PC-9 (cell line): ENCODE results near the gene SOX5. TPM values are rescaled to one million over a fixed set of nuclear protein-coding genes. Genes with fewer than 3 reads are reported as not detected.

Experiments
- BruUV-seq: library from RNA; stranded (reverse); fragments of 400-500 nt; replicated peaks from 2 replicates; lab custom pipeline; 2021; lab: Mats Ljungman, UMichigan
- CTCF ChIA-PET: fragments of 300-600 bp; sonication (Branson Sonifier 250); formaldehyde crosslinking; loops from one replicate; lab custom pipeline; 2022; ENCODE audit warnings: antibody characterized with exemption; lab: Charles Lee
- POLR2A ChIA-PET: fragments of 300-600 bp; sonication (Branson Sonifier 250); formaldehyde crosslinking; loops from one replicate; lab custom pipeline; 2022; ENCODE audit warnings: antibody characterized with exemption; ENCODE audit not compliant: unreplicated experiment; lab: Charles Lee
- DNase-seq, 2 experiments: peaks; one replicate each; pipeline versions ENCODE4 v3.0.0 to v3.0.0-alpha.2; 2015 to 2022; ENCODE audit warnings: mixed read lengths in 1 of 2
- H2AFZ ChIP-seq: fragments of 200-600 bp; sonication (generic); 2 replicates; pipeline ENCODE4 v1.8.1; 2017; ENCODE audit warnings: antibody characterized with exemption
- H3F3A ChIP-seq: fragments of 200-600 bp; sonication (generic); 2 replicates; pipeline ENCODE4 v1.8.1; 2017; ENCODE audit warnings: antibody characterized with exemption, mild to moderate bottlenecking, low read depth; ENCODE audit not compliant: insufficient read depth
- H3K27ac ChIP-seq: fragments of 200-600 bp; sonication (generic); 2 replicates; pipeline ENCODE4 v1.6.1; 2016; ENCODE audit warnings: mixed run types
- H3K27me3 ChIP-seq: fragments of 200-600 bp; sonication (generic); 2 replicates; pipeline ENCODE4 v1.6.1; 2016; ENCODE audit warnings: low read depth, mixed run types; ENCODE audit not compliant: insufficient read depth
- H3K36me3 ChIP-seq: fragments of 200-600 bp; sonication (generic); 2 replicates; pipeline ENCODE4 v1.6.1; 2016; ENCODE audit warnings: low read depth, mixed run types
- H3K4me1 ChIP-seq: fragments of 200-600 bp; sonication (generic); replicated peaks from 2 replicates; pipeline ENCODE4 v1.6.1; 2016; ENCODE audit warnings: mixed run types; ENCODE audit not compliant: insufficient read depth
- H3K4me2 ChIP-seq: fragments of 200-600 bp; sonication (generic); 2 replicates; pipeline ENCODE4 v1.6.1; 2017; ENCODE audit warnings: mixed run types
- H3K4me3 ChIP-seq: fragments of 200-600 bp; sonication (generic); 2 replicates; pipeline ENCODE4 v1.6.1; 2016; ENCODE audit warnings: mixed run types
- H3K79me2 ChIP-seq: fragments of 200-600 bp; sonication (generic); 2 replicates; pipeline ENCODE4 v1.6.1; 2017; ENCODE audit warnings: low read depth, mixed run types
- H3K9me2 ChIP-seq: fragments of 200-600 bp; sonication (generic); 2 replicates; pipeline ENCODE4 v1.8.1; 2017; ENCODE audit warnings: mild to moderate bottlenecking; ENCODE audit not compliant: insufficient read depth
- H3K9me3 ChIP-seq: fragments of 200-600 bp; sonication (generic); 2 replicates; pipeline ENCODE4 v1.8.1; 2016; ENCODE audit warnings: low read depth; ENCODE audit not compliant: insufficient read depth
- H4K20me1 ChIP-seq: fragments of 200-600 bp; sonication (generic); 2 replicates; pipeline ENCODE4 v1.8.1; 2017; ENCODE audit not compliant: insufficient read depth
- EZH2 ChIP-seq: fragments of 200-600 bp; sonication (generic); IDR thresholded peaks from 2 replicates; pipeline ENCODE4 v1.8.0; 2017; ENCODE audit warnings: antibody characterized with exemption, low read depth
- intact Hi-C: fragments of 100-400 bp; cut with micrococcal nuclease; formaldehyde crosslinking; loops from one replicate; pipeline ENCODE4 v1.10.0; 2022; ENCODE audit not compliant: unreplicated experiment
- total RNA-seq: library from RNA; stranded (reverse); gene quantifications from 2 replicates; pipeline ENCODE4 v1.2.3, GENCODE V29; 2021
- TF ChIP-seq, protein P1 (sequence below): fragments of 200-600 bp; sonication (generic); conservative IDR thresholded peaks from 2 replicates; pipeline ENCODE4 v1.6.1; 2017; ENCODE audit warnings: mixed run types, antibody characterized with exemption, mild to moderate bottlenecking, moderate library complexity

The SOX5 gene
- total RNA-seq, 1 experiment from 2014 or later: not detected

DNA sequence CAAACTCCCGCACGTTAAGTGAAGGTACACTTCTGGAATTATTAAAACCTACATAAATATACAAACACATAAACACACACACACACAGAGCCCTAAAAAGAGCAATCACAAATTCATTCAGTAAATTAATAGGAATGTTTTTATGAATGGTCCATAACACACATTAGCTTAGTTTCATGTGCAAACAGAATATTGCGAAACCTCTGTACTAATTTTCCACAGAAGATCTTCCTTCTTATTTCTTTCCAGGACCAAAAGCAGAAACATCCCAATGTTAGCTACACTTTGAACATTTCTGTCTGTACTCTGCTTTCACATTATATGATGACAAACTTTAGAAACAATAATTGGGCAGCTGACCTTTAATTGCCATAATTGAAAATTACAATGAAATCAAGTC, 101.6 kb downstream of the SOX5 start:
- CTCF ChIA-PET: no interaction called here
- H3K4me2 ChIP-seq: no peak overlapping the region
- H4K20me1 ChIP-seq: no peaks in the 10 kb centered on the region
- DNase-seq: no peak
- H3K36me3 ChIP-seq: no peaks in the 10 kb centered on the region
- H3K9me2 ChIP-seq: no peaks in the 10 kb centered on the region
- TF ChIP-seq EZH2: no peak
- TF ChIP-seq, protein P1, sequence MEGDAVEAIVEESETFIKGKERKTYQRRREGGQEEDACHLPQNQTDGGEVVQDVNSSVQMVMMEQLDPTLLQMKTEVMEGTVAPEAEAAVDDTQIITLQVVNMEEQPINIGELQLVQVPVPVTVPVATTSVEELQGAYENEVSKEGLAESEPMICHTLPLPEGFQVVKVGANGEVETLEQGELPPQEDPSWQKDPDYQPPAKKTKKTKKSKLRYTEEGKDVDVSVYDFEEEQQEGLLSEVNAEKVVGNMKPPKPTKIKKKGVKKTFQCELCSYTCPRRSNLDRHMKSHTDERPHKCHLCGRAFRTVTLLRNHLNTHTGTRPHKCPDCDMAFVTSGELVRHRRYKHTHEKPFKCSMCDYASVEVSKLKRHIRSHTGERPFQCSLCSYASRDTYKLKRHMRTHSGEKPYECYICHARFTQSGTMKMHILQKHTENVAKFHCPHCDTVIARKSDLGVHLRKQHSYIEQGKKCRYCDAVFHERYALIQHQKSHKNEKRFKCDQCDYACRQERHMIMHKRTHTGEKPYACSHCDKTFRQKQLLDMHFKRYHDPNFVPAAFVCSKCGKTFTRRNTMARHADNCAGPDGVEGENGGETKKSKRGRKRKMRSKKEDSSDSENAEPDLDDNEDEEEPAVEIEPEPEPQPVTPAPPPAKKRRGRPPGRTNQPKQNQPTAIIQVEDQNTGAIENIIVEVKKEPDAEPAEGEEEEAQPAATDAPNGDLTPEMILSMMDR: no peak
- no peaks in the 10 kb centered on the region for H3K9me3 ChIP-seq
- no TSS peak for BruUV-seq
- no peaks in the 10 kb centered on the region for H3F3A ChIP-seq
- H3K27ac ChIP-seq: no peak overlapping the region
- H2AFZ ChIP-seq: no peak overlapping the region
- H3K4me1 ChIP-seq: no peaks in the 10 kb centered on the region
- intact Hi-C loops: no loop called here
- no peaks in the 10 kb centered on the region for H3K27me3 ChIP-seq
- POLR2A ChIA-PET: no interaction called here
- no peaks in the 10 kb centered on the region for H3K79me2 ChIP-seq
- no peak overlapping the region for H3K4me3 ChIP-seq

DNA sequence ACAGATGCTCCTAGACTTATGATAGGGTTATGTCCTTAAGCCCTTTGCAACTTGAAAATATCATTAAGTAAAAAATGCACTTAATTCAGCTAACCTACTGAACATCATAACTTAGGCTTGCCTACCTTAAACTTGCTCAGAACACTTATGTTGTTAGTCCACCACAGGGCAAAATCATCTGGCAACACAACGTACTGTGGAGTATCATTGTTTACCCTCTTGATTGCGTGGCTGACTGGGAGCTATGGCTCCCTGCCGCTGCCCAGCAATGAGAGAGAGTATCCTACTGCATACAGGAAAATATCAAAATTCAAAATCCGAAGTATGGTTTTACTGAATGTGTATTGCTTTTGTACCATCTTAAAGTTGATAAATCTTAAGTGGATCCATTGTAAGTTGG, 105.5 kb downstream of the SOX5 start:
- H3K36me3 ChIP-seq: no peaks in the 10 kb centered on the region
- H3K27ac ChIP-seq: no peak overlapping the region
- no peak overlapping the region for H3K4me3 ChIP-seq
- no peaks in the 10 kb centered on the region for H3K4me1 ChIP-seq
- TF ChIP-seq, protein P1: no peak
- TF ChIP-seq EZH2: no peak
- CTCF ChIA-PET: no interaction called here
- H4K20me1 ChIP-seq: no peaks in the 10 kb centered on the region
- no peaks in the 10 kb centered on the region for H3K27me3 ChIP-seq
- POLR2A ChIA-PET: no interaction called here
- H3K9me2 ChIP-seq: no peaks in the 10 kb centered on the region
- H2AFZ ChIP-seq: no peak overlapping the region
- H3K9me3 ChIP-seq: no peaks in the 10 kb centered on the region
- H3K4me2 ChIP-seq: no peak overlapping the region
- no peaks in the 10 kb centered on the region for H3K79me2 ChIP-seq
- no peaks in the 10 kb centered on the region for H3F3A ChIP-seq
- no TSS peak for BruUV-seq
- intact Hi-C loops: no loop called here
- DNase-seq: no peak

DNA sequence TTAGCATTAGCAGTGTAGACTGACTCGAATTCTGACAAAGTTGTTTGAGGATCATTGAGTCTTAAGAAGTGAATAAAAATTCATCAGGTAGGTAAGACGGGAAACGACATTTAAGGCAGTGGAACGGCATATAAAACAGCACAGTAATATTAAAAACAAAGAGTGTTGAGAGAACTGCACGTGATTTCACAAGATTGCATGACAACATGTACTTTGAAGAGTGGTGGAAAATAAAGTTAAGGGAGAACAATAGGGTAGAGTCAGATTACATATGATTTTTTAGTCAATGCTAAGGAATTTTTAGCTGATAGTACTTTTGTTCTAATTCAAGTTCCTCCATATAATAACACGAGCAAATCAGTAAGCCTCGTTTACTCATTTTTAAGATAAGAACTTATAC, 115.4 kb downstream of the SOX5 start:
- Histone ChIP-seq H2AFZ (no peak overlapping the region), H3K79me2 (no peaks in the 10 kb centered on the region), H3K27ac (no peak overlapping the region), H3K4me2 (no peak overlapping the region), H3K4me1 (no peaks in the 10 kb centered on the region), H3F3A (no peaks in the 10 kb centered on the region), H3K9me3 (no peaks in the 10 kb centered on the region), H3K27me3 (no peaks in the 10 kb centered on the region), H3K4me3 (no peak overlapping the region), H3K36me3 (no peaks in the 10 kb centered on the region), H4K20me1 (no peaks in the 10 kb centered on the region), H3K9me2 (no peaks in the 10 kb centered on the region)
- TF ChIP-seq, protein P1: no peak
- no peak for TF ChIP-seq EZH2
- intact Hi-C loops: no loop called here
- DNase-seq: no peak
- ChIA-PET POLR2A (no interaction called here), CTCF (no interaction called here)
- BruUV-seq: no TSS peak
